HG02938 (cell line): ENCODE results near the gene FOXO3.

Experiments
- ATAC-seq: cut with Tn5 transposase; IDR thresholded peaks from one replicate; pipeline ENCODE4 v1.9.1; 2021; ENCODE audit warnings: mild to moderate bottlenecking, moderate library complexity; ENCODE audit not compliant: unreplicated experiment

Gene FOXO3

DNA sequence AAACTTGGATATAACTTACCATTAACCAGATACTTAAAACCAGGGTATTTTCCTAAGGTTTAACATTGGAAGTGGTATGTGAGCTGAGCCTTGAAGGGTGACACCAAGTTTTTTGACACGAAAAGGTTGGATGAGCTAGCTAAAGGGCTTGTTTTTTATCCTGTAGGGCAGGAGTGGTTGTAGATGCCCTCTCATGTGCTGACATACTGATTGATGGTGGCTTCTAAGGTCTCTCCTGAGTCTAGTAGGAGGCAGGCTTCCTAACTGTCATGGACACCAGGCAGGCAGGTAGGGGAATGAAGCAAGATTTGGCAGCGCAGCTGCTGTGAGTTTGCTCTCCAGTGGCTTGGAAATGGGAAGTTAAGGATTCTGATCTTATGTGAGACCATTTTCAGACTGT is 66.1 kb downstream of the FOXO3 start:
- no peak for ATAC-seq

DNA sequence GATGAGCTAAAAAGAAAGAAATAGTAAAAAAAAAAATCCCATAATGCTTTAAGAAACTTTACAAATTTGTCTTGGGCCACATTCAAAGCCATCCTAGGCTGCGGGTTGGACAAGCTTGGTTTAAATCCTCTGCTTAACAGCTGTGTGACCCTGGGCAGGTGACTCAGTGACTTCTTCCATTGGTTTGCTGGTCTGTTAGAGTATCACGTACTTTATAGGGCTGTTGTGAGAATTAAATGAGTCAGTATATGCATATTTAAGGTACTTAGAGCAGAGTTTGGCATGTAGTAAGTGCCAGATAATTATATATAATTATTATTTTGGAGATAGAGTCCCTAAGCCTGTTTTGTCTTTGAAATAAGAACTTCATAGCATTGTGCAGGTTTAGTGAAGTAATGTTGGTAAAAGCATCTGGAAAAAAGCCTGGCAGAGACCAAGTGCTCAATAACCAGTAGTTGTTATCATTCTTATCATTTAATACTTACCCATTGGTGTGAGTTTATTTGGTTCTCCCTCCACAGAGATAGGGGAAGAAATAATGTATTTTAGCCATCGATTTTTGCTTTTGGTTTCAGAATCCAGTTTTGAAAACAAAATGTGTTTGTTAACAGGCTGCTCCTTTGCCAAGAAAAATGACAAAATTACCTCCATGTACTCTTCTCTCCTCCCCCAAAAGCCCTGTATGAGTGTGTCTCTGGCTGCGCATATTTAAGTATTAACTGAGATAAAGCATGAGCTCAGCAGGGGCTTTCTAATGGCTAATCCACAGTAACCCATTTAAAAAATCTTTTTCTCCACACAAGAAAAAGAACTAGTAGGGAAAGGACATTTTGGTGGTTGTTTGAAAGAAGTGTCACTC is 67.2 kb downstream of the FOXO3 start:
- no peak for ATAC-seq

DNA sequence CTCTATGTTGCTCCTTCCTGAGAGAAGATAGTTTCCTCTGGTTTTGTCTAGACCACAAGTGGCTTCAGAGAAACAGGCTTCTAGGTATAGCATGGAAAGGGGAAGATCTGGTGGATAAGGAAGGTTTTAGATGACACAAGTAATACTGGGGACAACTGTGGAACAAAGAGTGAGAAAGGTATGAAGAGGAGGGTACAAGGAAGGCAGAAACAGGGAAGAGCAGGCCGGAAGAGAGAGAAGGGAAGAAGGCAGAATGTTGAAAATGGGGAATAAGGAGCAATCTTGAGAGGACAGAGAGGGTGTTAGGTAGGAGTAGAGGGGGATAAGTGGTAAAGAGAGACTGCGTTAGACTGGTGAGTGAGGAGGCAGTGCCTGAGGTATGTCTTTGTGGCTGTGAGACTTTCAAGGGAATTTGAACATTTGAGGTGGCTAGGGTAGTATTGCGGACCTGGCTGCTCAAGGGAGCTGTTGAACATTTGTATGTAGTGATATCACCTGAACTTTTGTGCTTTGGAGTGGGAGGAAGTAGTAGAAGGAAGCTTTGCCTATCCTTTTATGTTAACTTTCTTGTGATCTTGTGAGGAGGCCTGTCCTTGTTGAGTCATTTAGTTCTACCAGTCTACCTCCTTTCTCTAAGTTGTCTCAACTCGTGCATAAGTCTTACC is 69.5 kb downstream of the FOXO3 start:
- ATAC-seq = no peak

DNA sequence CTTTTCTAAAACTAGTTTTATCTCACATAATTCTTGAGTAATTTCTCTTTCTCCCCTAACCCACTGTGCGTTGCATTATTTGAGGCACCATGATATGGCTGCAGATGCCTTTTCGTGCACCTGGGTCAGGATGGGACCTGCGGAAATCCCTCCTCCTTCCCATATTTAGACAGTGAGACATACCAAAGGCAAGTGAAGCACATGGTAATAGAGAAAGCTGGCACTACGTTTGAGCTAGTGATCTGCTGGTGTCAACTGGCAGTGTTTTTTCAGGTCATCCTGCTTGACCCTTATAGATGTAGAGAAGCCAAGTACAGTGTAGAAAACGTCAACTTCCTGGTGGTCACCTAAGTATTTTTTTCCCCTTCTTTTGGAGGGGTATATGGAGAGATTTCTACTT is 71.7 kb downstream of the FOXO3 start:
- no peak for ATAC-seq

DNA sequence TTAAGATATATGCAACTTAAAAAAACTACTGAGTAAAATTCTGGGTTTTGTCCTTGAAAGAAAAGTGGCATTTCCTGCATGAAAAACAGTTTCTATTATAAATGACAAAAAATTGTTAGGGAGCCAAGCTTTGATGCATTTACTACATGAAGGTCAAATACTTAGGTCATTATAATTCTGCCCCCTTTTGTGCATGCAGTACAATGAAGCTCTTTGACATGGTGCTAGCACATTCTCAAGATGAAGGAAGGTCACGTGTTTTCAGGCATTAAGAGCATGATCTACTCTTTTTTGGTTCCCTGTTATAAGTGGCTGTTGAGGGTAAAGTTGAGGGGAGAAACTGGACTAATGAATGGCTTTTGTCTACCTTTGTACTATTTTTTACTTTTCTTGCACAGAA is 72.7 kb downstream of the FOXO3 start:
- ATAC-seq = no peak

DNA sequence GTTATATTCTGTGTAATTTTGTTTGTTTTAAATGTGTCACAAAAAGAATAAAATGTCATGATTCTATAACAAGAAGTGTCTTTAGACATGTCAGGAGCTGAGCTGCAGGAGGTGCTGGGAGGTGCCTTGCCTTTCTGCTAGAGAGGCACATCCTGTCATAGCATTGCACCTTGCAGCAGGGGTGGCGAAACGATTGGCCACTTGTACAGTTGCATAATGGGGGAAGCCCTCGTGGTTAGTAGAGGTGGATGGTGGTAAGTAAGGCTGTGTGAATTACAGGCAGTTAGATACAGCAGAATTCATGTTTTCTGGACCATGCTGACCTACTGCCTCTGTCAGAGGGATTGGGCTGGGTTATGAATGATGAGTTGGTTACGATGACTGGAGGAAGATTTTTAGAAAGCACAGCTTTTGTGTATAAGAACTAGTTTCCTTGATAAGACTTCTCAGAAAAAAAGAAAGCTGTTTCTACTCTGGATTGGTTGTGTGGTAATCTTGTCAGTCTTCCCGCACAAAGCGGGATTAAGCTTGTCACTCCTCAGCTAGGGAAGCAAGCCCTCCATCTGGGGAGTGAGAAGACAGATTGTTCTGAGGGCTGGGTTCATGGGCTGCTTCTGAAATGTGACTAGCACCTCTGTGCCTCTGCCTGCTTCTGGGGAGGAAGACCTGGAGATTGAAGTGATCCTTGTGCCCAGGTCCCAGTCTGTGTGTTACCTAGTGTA is 74.9 kb downstream of the FOXO3 start:
- no peak for ATAC-seq

DNA sequence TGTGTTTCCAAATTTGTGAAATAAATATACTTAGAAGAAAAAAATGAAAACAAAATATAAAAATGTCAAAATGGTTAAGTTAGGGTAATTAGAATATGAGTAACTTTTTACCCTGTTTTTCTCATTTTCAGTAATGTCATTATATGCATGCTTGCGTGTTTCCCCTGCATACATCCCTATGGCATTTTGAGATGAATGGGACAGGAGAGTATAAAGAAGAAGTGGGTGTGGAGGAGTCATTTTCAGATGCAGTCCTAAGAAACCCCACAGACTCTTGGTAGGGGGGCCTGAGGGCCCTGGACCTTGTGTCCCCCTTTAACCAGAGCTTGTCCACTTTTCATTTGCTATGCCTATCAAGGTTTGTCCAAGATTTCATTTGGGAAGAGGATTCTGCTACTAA is 77.2 kb downstream of the FOXO3 start:
- no peak for ATAC-seq

DNA sequence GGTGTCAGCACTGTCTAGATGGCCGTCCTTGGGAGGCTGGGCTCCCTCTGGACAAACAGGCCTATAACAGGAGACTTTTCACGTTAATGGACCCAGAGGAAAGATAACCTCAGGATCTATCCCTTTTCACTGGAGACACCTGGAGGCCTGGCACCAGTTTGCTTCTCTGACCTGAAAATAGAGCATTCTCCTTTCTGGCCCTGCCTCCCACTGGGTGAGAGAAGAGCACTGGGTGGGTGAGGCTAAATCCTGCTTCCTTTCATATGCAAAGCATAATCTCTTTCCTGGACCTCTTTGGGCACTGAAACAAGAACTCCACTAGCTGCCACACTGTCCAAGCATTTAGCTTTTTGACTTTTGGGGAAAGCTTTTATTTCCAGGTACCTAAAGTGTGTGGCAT is 78.3 kb downstream of the FOXO3 start:
- ATAC-seq = no peak

DNA sequence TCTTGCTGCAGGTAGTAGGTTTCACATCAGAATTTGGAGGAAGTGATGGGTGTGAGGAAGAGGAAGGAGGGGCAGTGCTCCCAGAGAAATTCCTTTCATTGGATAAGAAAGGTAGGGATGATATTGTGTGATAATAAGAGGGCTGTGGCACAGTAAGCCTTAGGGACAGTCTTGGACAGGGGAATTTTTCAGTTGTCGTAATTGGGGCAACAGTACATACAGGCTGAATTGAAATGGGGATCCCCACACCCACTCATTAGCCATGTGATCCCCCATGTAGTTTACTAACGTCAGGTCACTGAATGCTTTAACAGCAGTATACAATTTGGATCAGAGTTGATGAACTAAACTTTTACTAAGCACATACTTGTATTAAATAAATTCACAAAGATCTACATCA is 79.4 kb downstream of the FOXO3 start:
- ATAC-seq = no peak

DNA sequence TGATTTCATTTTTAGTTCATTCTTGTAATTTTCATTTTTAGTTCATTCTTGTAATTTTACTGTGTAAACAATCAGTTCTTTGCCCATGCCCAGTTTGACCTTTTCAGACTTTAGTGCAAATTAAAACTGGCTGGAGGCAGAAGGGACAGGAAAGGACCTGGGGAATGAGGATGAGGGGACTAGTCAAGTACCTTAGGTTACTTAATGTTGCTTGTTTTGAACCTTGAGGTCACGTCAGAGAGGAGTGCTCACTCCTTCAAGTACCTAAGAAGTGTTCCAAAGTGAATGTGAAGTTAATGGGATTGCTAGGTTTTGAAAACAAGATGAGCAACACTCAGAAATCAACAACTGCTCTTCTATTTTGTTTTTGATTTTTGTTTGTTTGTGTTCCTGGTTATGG is 82.5 kb downstream of the FOXO3 start:
- no peak for ATAC-seq

DNA sequence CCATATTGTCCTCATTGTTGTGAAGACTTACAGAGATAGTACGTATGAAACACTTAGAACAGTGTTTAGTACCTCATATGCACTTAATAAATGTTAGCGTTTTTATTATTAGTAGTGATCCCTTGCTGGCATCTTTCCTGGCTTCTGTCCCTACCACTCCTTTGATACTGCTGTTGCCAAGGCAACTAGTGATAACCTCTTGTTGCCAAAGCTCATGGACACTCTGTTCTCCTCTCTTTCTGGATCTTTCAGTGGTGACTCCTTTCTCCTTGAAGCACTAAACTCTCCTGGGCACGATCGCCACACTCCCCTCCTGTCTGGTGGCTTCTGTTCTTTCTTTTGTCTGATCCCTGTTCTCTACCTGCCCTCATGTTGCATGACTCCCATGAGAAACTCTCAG is 83.5 kb downstream of the FOXO3 start:
- ATAC-seq = no peak

DNA sequence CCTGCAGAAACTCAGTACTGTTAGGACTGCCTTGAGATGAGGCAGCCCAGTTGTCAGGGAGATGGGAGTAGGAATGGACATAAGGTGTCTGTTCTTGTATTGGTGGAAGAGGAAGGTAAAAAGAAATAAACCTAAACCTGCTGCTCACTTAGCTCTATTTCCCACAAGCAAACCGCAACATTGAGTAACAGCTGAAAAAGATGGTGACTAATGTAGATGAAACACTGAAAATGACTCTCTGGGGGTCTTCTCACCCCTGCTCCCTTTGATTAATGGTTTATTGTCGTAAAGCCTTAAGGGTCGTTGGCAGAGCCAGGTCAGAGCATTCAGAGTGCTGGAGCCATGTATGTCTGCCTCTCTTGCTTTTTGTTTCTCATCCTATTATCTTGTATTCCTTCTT is 87.5 kb downstream of the FOXO3 start:
- ATAC-seq = no peak

DNA sequence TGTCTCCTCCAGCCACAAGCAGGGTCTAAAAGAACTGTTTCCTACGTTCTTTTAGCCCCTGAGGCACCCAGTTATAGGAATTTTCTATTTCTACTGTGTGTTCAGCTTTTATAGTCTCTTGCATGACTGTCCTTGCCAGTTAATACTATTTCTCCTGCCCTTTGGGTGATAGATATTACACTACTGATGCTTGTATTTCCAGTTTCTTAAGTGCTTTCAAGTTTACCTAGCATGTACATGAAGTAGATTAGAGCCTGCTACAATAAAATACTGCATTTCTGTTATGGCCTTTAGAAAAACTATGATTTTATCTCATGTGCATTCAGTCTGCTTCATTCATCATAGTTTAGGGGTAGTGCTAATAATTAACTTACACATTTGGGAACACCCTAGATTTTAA is 89.6 kb downstream of the FOXO3 start:
- ATAC-seq = no peak

DNA sequence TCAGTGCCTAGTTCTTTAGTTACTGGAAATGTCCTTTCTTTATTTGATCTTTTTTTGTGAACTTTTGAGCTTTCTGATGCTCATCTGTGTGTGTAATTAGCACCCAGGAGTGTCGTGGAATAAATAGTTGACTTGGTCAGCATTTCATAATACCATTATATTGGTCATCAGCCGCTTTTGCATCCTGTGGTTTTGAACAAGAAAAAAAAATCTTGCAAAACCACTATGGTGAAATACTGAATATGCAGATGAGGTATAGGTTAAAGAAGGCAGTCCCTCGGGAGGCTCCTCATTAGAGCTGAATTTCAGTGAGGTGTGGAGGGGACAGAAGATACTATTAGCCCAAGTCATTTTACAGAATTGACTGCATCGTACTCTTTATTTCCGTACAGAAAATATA is 90.1 kb downstream of the FOXO3 start:
- ATAC-seq = no peak

DNA sequence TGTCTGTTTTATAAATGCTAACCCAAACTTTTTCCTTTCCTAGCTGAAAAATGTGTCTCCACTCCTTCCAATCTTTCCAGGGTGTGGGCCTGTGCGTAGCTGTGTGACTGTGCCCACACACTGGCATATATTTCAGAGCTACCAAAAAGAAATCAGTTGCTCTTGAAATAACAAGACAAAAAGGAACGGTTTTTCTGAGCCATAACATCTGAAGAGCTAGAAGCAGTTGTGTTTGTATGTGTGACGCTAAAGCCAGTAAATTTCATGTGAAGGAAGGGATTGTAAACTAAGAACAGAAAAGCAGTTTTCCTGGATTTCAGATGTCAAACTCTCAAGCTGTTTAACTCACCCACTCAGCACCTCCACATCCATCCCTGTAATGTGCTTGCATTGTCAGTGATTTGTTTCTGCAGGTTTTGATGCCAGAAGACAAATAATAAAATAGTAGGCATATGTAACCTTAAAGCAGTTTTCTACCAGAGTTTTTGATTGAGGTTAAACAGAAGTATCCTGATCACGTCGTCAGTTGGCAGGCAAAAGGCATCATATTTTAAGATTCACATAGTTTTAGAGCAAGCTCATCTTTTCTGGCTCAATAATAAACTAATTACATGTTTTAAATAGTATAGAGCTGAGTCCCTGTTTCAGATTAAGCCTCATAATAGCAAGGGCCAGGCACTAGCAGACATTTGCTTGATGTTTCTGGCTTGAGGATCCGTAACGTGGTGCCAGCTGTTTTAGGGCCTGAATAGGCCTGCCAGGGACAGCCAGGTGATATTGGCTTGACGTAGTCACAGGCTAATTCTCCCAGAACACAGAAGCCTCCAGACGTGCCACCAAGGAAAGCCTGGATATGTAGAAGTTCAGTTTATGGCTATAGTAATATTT is 90.9 kb downstream of the FOXO3 start:
- ATAC-seq = no peak

DNA sequence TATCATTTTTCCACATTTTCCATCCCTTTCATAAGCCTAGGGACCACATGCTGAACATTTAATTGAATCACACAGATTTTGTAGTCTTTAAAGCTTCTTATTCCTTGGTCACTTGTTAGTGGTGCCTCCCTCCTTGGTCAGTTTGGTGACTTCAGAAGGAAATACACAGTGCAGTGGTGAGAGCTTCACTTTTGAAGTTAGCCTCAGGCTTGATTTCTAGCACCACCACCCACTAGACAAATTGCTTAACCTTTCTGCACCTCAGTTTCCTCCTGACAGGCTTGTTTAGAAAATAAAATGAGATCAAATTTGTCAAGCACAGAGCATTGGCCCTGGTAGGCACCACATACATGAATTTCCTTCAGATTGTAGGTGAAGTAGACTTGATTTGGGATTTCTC is 91.7 kb downstream of the FOXO3 start:
- no peak for ATAC-seq

DNA sequence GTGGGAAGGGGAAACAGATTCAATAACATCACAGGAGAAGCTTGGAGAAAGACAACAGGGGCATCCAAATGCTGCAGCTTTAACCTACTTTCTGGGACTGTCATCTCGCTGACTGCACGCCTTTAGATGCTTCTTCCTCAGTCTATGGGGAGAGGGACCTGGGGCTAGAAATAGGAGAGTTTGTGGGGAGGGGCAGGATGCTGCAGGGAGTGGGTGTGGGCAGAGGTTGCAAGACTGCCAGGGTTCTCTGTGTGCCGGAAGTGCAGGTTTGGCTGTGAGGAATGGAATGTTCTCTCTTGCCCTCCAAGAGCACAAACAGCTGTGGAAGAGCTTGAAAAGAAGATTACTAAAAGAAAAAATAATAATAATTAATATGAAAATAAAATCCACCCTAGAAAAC is 93.2 kb downstream of the FOXO3 start:
- no peak for ATAC-seq

DNA sequence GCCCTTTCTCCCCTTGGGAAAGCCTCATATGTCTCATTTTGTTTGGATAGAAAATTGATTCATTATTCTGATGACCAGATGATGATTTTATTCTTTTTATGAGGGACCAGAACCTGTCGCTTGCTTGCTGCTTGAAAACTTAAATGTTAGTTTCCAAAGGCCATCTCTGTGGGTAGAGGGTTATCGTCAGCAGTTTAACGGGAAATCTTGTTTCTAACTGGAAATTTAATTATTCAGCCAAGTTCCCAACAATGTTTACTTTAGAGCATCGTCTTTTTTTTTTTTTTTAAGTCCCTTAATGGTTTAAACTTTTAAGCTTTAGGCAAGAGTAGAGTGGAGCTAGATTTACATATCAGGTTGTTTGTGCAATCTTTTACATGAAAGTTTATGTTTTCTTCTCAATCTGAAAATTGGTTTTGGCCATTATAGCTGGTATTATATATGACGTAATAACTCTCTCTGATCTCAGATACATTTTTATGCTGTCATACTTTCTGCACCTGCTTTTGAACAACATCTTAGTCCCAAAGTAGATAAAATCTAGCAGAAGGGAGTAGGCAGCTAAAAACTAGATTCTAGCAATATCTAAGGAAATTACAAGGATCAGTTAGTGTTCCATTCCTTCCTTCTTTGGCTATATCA is 93.9 kb downstream of the FOXO3 start:
- ATAC-seq = no peak

DNA sequence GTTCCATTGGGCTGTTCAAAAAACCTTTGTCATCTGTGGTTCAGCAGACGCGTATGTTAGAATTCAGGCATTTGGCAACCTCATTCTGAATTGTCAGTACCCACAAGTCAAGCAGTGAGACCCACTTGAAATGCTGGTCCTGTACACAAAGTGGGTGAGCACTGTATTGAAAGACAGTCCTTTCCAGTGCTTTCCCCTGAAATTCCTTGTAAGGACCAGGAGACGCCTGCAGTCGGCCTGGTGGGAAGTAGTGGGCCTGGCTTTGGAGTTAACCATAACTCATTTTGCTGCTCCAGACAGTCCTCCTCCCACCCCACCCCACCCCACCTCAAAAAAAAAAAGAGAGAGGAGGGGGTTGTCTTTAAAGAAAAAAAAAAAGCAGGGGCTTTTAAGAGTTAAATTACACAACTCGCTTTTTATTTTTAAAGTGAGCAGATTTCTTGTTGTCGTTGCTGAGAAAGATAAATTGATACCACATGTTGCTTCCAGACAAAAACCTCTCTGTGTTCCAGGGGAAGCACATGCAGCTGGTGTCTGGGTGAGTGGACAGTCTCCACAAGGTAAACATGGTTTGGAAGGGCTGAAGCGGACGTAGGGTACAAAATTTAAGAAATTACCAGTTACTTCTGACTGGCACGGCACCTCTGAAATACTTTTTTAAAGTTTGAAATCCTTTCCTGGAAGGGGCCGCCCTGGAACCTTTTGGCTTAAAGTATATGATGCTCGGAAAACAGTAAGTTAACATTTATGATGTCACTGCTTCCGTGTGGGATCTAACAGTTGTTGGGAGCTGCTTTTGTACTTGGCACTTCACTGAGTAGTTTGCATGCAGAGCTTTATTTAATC is 95.3 kb downstream of the FOXO3 start:
- ATAC-seq = no peak

DNA sequence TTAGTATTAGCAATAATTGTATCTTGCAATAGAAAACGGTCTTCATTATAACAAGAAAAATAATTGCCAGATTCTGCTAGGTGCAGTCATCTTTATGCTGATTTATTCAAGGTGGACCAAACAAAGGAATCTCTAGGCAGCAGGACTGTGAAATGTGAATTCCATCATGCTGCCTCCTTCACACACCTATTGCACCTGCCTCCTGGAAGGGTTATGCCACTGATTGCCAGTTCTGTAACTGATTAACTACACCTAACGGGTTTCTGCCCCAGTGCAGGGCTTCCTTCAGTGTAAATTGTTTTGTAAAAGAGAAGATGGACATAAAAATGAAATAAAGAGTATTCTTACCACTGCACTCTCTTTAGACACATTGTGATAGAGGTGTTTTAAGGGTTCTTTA is 96.1 kb downstream of the FOXO3 start:
- no peak for ATAC-seq
